Measurements from ENCODE around the gene EIF5A2. TPM values are rescaled to one million over a fixed set of nuclear protein-coding genes. Genes with fewer than 3 reads are reported as not detected.

EIF5A2 gene
- total RNA-seq, 1 donor from 2014 or later: 15.1 TPM

DNA sequence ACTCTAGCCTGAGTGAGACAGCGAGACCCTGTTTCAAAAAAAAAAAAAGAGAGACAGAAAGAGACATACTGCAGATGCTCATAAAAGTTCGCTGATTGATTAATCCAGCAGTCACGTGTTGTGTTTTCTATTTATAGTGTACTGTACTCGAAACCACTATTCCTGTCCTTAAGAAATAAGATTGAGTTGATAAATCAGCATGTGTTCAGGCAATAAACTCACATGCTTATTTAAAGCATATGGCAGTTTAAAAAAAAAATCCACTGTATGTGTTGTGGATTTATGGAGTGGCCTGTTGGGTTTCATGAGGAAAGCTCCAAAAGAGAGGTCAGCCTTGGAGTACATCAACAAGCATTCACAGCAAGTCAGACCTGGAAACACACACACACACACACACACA is 56.1 kb downstream of the EIF5A2 start:
- DNase-seq (ENCODE audit: low read depth): no peak

DNA sequence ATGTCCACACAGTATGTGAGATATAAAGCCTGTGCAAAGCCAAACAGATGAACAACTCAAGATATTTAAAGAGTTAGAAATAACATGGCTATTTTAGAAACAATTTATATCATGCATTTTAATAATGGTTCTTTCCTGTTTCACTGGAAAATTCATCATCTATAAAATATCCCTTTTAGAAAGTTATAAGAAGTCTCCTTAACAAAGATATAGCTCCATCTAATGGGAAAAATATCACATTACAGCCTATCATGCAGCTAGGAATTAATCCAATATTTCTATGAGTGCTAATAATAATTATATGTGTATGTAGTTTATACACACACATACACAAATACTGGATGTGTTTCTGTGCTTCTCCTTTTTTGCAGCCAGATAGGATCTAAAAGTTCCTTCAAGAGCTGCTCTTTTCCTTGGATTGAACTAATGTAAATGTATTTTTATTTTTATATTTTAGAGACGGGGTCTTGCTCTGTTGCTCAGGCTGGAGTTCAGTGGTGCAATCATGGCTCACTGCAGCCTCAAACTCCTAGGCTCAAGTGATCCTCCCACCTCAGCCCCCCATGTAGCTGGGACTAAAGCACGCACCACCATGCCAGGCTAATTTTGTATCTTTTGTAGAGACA is 60.0 kb downstream of the EIF5A2 start:
- no peak for DNase-seq (ENCODE audit: low read depth)

DNA sequence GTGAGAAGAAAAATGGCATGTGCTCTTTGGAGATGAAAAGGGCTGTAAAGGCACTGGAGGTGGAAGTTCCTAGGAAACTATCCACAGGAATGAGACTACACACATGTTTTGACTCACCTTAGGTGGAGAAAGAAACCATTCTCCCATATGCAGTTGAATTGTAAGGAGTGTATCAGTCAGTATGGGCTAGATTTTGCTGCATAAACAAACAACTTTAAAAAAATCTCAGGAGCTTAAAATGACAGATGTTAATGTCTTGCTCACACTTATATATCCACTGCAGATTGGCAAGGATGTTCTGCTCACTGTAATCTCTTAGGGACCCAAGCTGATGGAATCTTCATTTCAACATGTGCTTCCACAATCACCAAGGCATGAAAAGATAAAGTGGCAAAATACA is 64.1 kb downstream of the EIF5A2 start:
- no peak for DNase-seq (ENCODE audit: low read depth)

DNA sequence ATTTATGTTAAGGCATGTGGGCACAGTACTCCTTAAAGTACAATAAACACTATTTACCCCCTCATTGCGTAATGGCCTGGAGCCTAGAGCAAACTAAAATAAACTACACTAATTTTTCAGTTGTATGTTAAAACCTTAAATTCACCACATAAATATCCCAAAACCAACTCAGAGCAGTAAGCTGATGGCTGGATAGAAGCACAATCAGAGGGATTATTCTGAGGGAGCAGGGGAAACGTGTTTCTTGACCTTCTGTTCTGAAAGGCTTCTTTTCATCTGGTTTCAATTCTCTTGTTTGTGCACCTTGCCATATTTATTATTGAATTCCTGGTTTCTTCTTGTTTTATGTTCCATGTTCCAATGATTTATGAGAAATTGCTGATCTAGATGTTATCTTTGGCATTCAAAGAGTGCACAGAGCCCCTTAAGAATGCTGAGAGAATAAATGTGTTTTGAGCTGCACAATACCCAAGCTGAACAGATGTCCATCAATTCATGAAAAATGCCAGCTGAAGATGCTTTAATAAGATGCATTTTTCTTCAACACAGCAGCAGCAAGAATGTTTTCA is 68.1 kb downstream of the EIF5A2 start:
- no peak for DNase-seq (ENCODE audit: low read depth)

DNA sequence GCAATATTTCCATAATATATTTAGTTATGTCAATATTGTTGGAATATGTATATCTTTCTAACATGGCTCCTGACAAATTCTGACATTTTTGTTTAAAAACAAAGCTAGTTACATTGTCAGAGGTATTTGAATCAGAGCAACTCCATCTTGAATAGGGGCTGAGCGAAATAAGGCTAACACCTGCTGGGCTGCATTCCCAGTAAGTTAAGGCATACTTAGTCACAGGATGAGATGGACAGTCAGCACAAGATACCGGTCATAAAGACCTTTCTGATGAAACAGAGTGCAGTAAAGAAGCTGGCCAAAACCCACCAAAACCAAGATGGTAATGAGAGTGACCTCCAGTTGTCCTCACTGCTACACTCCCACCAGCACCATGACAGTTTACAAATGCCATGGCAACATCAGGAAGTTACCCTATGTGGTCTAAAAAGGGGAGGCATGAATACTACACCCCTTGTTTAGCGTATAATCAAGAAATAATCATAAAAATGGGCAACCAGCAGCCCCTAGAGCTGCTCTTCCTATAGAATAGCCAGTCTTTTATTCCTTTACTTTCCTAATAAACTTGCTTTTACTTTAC is 68.8 kb downstream of the EIF5A2 start:
- no peak for DNase-seq (ENCODE audit: low read depth)

Other genes with a start within 250 kb of the EIF5A2 start
- 28.0 and 168 TPM in 2 replicates for gene RPL22L1, start 38.4 kb downstream of the EIF5A2 start, total RNA-seq
- gene SLC2A2, start 118.1 kb upstream of the EIF5A2 start, total RNA-seq: 0.35 and 13.0 TPM in 2 replicates